HG03520 (cell line): ENCODE measurements around the gene CELSR2.
"Not testable (repeated sequence)": the region's sequence is repeated elsewhere in the genome, so short reads cannot be mapped to it uniquely, and the experiment has no call there.

Experiments
- ATAC-seq: cut with Tn5 transposase; IDR thresholded peaks from one replicate; pipeline ENCODE4 v1.9.1; 2021; ENCODE audit warnings: mild to moderate bottlenecking, moderate library complexity; ENCODE audit not compliant: unreplicated experiment

The CELSR2 gene

DNA sequence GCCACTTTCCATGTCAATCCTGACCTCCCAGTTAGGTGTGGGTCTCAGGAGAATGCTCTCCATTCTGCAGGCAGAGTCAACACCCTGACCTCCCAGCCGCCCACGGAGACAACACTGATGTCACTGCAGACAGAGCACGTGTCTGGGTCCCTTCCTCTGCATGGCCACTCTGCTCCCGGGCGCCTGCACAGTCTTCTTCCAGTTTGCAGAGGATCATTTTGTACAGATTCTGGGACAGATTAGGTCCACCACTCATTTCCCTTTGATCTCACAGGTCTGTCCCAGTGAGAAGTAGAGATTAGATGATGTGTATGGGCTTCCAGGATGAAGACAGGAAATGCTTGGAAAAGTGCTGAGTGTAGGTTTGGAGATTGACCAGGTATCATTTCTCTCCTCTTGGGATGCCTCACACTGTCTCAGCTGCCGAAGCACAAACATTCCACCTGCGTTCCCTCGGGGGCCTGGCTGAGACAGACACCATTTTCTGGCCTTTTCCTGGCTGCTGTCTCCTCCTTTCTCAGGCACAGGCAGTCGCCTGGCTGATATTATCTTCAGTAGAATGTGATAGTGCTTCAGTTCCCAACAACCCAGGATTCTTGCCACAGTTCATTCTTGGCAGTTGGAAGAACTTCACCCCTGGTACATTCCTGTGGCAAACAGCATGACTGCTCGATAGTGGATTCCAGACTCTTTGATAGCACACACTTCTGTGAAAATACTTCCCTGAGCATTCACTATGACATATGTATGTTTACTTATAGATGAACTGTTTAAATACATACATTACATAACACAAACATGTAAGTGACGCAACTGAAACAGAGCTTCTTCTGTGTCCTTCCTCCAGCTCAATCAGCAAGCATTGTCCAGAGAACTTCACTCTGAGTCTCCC is 49.6 kb downstream of the CELSR2 start:
- ATAC-seq, result no peak

DNA sequence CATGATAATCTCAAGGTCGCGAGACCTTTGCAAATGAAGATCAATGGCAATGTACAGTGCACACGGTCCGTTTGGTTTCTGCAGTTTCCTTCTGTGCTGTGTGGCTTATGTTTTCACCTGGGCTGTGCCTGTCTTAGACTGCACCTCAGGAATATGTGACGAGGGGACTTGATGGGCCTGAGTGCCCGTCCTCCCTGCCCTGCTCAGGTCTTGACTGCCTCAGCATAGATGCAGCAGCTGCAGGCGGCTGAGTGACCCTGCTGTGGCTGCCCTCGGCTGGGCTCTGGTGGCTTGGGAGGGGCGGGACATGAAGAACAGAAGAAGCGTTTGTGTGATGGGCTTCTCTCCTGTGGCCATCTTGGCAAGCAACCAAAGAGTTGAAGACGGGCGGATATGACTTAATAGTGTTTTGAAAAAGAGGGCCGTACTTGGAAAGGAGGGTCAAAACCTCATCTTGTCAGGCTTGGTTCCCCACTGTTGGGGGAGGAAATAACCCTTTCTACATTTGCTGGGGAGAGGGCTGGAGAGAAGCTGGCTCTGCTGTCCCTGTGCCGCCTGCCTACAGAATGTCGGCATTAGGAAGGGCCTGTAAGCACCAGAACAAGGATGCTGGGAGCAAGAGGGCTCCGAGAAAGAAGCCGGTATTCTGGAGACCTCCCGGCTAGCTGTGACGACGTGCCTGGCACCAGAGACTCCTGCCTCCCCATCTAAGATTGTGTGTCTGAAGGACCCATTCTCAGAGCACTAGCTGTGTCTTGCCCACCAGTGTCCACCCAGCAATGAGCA is 50.4 kb downstream of the CELSR2 start:
- no peak for ATAC-seq

GRCh38 chr1:109300650-109301151 is 51.4 kb downstream of the CELSR2 start:
- ATAC-seq, result no peak

GRCh38 chr1:109301874-109302273 is 52.5 kb downstream of the CELSR2 start:
- no peak for ATAC-seq

GRCh38 chr1:109304226-109304920 is 55.0 kb downstream of the CELSR2 start:
- no peak for ATAC-seq

GRCh38 chr1:109305991-109306390 is 56.7 kb downstream of the CELSR2 start:
- ATAC-seq, result not testable (repeated sequence)

DNA sequence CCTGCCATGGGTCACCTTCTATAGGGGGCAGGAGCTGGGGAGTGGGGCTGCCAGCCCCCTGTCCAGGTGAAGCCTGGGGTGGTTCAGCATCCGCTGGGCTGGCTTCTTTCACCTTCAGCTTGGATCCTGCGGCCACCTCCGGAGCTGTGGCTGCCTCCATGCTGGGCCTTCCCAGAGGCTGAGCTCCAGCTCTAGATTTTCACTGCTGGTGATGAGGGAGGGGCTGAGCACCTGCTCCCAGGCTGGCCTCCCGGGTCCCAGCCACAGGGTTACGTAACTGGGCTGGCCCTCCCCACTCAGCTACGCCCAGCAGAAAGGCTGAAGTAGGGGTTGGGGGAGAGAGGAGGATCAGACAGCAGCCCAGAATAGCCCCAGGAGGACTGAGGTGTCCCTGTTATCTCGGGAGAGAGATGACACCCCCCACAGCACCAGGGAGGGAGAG is 57.5 kb downstream of the CELSR2 start, which contains the start of gene MYBPHL:
Gene MYBPHL, minus strand, starts transcription at position 180 of the 442 bp plus-strand sequence. Its CDS starts 20 bp downstream, at position 160.
- no peak for ATAC-seq

DNA sequence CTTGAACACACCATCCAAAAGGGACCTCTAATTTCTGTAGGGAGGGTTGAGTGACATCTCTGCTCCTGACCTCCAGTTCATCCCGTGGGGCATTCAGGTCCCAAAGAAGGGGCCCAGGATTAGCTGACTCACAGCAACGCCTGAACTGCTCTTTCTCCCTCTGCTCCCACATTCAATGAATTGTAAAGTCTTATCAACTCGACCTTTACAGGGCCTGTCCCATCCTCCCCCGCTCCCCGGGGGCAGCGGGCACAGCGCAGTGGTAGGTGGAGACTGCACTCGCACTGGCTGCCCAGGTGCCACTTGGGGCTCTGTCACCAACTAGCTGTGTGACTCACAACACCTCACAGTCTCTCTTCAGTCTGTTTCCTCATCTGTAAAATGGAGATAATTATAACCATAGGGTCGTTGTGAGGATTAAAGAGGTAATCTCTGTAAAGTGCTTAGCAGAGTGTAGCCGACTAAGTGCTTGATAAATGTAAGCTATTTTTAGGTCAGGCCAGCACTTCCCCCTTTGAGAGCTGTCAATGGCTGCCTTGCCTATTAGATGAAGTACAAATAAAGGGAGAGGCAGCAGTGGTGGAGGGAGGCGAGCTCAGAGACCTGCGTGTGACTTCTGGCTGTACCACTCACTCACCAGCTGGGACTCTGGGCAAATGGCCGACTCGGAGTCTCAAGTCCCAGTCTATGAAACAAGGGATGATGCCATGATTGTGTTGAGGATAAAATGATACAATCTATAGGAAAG is 58.1 kb downstream of the CELSR2 start:
- no peak for ATAC-seq

GRCh38 chr1:109309347-109309746 is 60.0 kb downstream of the CELSR2 start:
- no peak for ATAC-seq

DNA sequence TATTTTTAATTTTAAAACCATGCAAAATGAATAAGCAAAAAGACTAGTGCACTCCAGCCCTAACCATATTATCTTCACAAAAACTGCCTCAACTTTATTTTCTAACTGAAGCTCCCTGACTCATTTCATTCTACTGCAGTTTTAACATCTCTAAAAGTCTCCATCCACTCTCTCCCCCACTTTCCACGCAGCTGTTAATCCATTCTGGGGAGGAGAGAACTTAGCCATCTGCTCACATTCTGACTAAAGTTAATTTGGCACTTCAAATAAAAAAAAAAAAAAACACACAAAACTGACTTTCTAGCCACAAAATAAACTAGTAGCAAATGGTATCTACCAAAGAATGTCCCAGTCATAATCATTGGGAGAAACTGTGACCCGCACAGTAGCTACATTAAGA is 62.9 kb downstream of the CELSR2 start:
- no peak for ATAC-seq

DNA sequence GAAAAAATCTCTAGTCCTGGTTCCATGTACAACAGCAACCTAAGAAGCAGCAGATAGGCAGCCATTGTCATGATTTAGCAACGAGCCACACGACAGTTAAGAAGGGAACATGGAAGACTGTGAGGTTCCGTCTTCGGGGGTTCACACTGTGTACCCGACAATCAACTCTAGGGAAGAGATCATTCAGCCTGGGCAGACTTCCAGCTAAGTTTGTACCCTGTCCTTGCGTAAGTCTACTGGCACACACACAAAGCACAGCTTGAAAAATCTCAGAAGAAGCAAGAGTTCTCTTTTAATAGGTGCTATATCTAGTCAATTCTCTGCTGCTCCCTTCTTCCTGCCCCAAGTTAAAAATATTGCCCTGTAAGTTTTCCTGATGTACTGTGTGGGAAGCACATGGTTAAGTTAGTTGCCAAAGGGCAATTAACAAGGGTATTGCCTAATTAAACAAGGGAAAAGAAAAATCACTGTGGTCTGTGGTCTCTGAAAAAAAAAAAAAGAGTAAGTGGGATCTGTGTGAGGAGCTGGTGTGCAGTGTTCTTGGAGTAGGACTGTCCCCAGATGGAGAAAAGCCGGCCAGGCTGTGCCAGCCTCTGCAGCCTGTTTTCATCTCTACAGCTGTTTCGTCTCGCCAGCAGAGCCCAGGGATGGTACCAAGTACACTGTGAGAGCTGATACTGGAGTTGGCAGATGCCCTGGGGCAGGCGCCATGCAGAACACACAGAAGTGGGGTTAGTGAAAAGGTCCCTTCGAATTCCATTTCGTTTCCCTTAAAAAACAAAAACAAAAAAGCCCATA is 63.8 kb downstream of the CELSR2 start:
- ATAC-seq, result no peak

GRCh38 chr1:109314795-109315194 is 65.5 kb downstream of the CELSR2 start:
- ATAC-seq, result no peak

DNA sequence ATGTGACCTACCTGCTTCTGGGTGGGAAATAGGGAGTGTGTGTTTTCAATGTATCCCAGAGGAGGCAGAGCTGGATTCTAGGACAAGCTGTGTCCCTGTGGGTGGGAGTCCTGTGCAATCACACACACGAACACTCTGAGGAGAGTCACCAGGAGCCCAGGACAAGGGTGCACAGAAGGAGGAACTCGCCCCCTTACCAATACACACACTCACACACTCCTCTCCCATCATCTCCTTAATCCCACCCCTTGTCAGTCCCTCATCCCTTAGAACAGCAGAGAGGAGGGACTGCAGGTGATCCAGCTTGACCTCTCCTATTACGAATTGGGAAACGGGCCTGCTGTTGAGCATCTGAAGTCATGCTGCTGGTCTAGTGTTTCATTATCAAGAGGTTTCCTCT is 65.9 kb downstream of the CELSR2 start:
- no peak for ATAC-seq

DNA sequence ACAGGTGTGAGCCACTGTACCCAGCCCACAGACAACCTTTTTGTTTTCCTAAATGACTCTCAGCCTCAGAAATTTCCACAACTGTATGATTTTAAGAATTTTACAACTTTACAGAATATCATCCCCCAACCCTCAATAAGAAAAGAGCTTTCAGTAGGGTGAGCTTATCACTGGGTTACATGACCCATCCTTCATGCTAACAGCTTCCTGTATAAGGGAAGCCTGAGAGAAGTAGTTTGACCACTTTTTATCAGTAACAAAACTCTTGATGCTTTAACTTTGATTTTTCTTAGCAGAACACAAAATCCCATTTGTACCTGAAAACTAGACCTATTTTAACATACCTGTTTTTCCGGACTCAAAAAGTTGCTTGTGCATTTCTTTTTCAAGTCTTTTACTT is 67.2 kb downstream of the CELSR2 start:
- ATAC-seq, result no peak

DNA sequence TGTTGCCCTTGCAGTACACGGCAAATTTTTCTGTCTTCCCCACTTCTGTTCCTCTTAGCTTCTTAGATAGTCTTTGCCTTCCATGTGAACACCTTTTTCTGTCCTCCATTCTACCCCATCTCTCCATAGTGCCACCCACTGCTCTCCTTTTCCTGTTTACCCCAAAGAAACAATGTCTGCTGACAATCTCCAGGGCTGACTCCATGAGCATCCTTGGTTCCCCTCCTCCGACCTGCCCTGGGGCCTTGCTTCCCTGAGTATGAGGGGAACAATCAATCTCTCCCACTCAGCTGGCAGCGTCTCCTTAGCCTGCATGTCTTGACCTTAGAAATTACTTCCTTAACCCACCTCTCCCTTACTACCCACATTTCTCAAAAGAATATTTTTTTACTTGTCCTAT is 69.8 kb downstream of the CELSR2 start:
- ATAC-seq, result no peak

DNA sequence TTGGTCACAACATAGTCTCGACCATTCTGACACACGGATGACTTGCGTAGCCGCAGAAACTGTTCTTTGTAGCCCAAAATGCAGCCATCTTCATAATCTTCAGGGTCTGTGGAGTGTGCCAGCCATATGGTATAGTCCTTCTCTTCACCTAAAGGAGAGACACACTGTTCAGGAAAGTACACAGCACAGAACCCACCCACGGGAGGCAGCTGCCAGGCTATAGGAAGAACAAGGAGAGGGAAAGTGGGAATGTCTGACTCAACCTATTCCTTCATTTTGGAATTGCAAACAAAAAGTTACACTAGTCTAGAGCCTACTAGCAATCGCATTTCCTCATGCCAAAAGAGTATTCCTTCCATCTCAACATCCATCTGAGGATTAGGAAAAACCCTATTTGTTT is 73.6 kb downstream of the CELSR2 start:
- ATAC-seq, result no peak
